Hepatocyte (in vitro differentiated cells): Measurements from ENCODE around the gene SNX14.
"Not testable (repeated sequence)": the region's sequence is repeated elsewhere in the genome, so short reads cannot be mapped to it uniquely, and the experiment has no call there.

ENCODE experiments used
- CTCF ChIP-seq: fragments of 200-600 bp; sonication (generic); IDR thresholded peaks from 2 replicates; pipeline ENCODE4 v1.5.1; 2016; ENCODE audit warnings: antibody characterized with exemption, mild to moderate bottlenecking; ENCODE audit not compliant: poor library complexity
- EZH2 ChIP-seq: fragments of 200-600 bp; sonication (generic); IDR thresholded peaks from 2 replicates; pipeline ENCODE4 v1.6.1; 2016; ENCODE audit warnings: antibody characterized with exemption, mild to moderate bottlenecking, borderline replicate concordance

- TF ChIP-seq CTCF, EZH2: not testable (repeated sequence)
Measured at GRCh38 chr6:85582832-85583231, 10.8 kb downstream of the SNX14 start.
